Stimulated activated naive B cell treated with anti-CD40 and anti-IgM and Interleukin-4, amounts not matched to agents 10 μg/mL and 1 μg/mL and 100 μg/mL, for 72 hours (primary cell): Measurements from ENCODE around the gene CSNK1A1.
A peak's percentile ranks its signal among the peaks of the same experiment; 100 is the strongest.

Experiments
- ATAC-seq, 2 donors: fragments of 150-1000 bp; cut with Tn5 transposase; replicated peaks; 2 replicates each; pipeline ENCODE4 v1.10.0; 2021; ENCODE audit warnings: moderate library complexity in 1 of 2
- DNase-seq: peaks from one replicate; pipeline ENCODE4 v3.0.0; 2021
- H3K27ac Mint-ChIP-seq: one replicate; pipeline ENCODE4 v1.8.0; 2022; ENCODE audit warnings: mild to moderate bottlenecking, mixed read lengths
- H3K27me3 Mint-ChIP-seq, 2 donors: one replicate each; pipeline ENCODE4 v1.8.0; 2022; ENCODE audit warnings: mixed read lengths in 2 of 2
- H3K36me3 Mint-ChIP-seq, 2 donors: one replicate each; pipeline ENCODE4 v1.8.0; 2022; ENCODE audit warnings: mixed read lengths in 2 of 2, mild to moderate bottlenecking in 1 of 2
- H3K4me1 Mint-ChIP-seq, 2 donors: one replicate each; pipeline ENCODE4 v1.8.0; 2022; ENCODE audit warnings: mixed read lengths in 2 of 2, mild to moderate bottlenecking in 1 of 2
- H3K4me3 Mint-ChIP-seq, 2 donors: one replicate each; pipeline ENCODE4 v1.8.0; 2022; ENCODE audit warnings: mild to moderate bottlenecking in 2 of 2, mixed read lengths in 2 of 2, moderate library complexity in 1 of 2
- H3K9me3 Mint-ChIP-seq, 2 donors: one replicate each; pipeline ENCODE4 v1.8.0; 2022; ENCODE audit warnings: mixed read lengths in 2 of 2, mild to moderate bottlenecking in 1 of 2

Gene CSNK1A1

DNA sequence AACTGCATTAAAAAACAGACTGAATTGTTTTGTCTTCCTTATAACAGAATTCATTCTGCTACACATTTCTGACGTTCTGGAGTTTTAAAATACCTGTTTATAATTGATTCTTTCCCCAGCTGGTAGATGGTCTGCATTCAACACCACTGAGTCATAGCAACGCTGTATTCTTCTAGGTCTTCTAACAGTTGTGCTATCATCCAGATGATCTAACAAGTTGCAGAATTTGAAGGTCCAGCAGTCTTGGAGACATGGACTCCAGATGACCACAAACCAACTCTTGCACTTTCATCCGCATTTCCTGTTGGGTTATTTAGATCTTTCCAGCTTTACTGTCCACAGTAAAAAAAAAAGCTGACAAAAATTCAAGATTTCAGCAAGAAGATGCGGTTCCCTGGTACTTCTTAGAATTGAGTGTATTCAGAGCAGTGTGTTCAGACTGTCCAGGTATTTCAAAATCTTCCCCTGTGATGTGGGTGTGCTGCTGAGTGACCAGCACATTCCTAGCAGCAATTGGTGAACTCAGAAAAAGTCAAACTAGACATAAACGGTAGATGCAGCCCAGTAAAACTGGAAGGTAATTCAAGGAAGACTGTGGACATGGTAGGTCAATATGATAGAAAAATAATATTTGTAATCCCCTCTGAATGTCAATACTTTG, 50.2 kb downstream of the CSNK1A1 start:
- Mint-ChIP-seq H3K36me3 (peaks cover 3 to 23% of the 10 kb centered on the region in 2 donors), H3K9me3 (no peaks in the 10 kb centered on the region), H3K4me3 (no peak overlapping the region), H3K27ac (no peak overlapping the region), H3K4me1 (no peaks in the 10 kb centered on the region), H3K27me3 (no peaks in the 10 kb centered on the region)
- ATAC-seq, result no peak
- DNase-seq, result no peak

DNA sequence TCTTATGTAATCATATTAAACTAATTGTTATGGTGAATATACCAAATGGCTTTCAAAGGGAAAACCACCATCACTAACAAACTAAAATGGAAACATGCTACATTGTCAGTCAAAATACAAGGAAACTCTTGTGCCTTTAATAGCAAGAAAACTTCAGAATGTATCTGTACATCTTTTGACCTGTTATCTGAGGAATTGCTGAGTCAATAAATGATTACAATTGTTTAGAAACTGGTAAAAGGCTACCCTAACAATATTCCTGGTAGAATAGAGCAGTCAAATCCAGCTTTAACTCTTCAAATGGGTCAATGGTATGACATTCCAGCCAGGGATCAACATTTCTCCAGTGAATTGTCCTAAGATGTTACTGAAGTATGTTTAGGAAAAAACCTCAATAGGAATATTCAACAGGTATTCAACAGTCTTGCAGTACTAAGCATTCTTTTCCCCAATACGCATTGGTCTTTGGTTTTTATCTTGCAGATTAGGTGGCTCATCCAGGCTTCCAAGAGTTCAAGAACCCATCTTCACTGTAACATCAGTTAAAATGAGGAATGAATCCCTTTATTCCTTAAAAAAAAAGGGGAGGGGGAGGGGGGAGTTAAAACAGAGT, 52.4 kb downstream of the CSNK1A1 start:
- peaks cover 7 to 27% of the 10 kb centered on the region in 2 donors for H3K36me3 Mint-ChIP-seq
- H3K27ac Mint-ChIP-seq, result no peak overlapping the region
- no peak overlapping the region for H3K4me3 Mint-ChIP-seq
- no peaks in the 10 kb centered on the region for H3K27me3 Mint-ChIP-seq
- H3K9me3 Mint-ChIP-seq, result no peaks in the 10 kb centered on the region
- no peaks in the 10 kb centered on the region for H3K4me1 Mint-ChIP-seq
- ATAC-seq (no peak), DNase-seq (no peak)

DNA sequence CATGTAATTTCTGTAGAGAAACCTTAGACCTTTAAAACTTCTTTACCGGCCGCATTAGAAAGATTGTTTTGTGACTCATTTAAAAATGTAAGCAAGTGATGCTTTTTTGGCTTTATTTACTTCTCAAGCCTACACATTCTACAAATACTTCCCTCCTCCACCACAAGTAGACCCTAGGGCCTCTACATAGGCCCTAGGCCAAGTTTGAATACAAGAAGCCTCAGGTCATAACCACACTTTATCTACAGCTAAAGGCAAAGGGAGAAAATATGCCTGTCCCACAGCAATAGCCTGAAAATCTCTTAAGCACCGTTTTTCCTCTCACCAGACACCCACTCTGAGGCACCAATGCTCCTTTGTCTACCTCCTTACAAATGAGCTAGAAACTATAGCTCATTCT, 53.9 kb downstream of the CSNK1A1 start:
- Mint-ChIP-seq H3K9me3 (no peaks in the 10 kb centered on the region), H3K27ac (peak overlapping the region; percentile 52), H3K36me3 (peaks cover 10 to 29% of the 10 kb centered on the region in 2 donors), H3K4me3 (no peak overlapping the region), H3K4me1 (no peaks in the 10 kb centered on the region), H3K27me3 (no peaks in the 10 kb centered on the region)
- DNase-seq, result no peak
- ATAC-seq, result no peak

- Mint-ChIP-seq H3K4me3 (no peak overlapping the region), H3K9me3 (no peaks in the 10 kb centered on the region), H3K27ac (no peak overlapping the region), H3K27me3 (no peaks in the 10 kb centered on the region), H3K36me3 (peaks cover 10 to 29% of the 10 kb centered on the region in 2 donors), H3K4me1 (no peaks in the 10 kb centered on the region)
- ATAC-seq (no peak), DNase-seq (no peak)
Observed at GRCh38 chr5:149496917-149497316, 54.3 kb downstream of the CSNK1A1 start.

GRCh38 chr5:149496166-149496565, 55.1 kb downstream of the CSNK1A1 start:
- H3K4me1 Mint-ChIP-seq, result no peaks in the 10 kb centered on the region
- DNase-seq (no peak), ATAC-seq (no peak)
- H3K27me3 Mint-ChIP-seq, result no peaks in the 10 kb centered on the region
- H3K4me3 Mint-ChIP-seq, result no peak overlapping the region
- no peak overlapping the region for H3K27ac Mint-ChIP-seq
- peaks cover 9 to 27% of the 10 kb centered on the region in 2 donors for H3K36me3 Mint-ChIP-seq
- H3K9me3 Mint-ChIP-seq, result no peaks in the 10 kb centered on the region

- DNase-seq, result no peak
- Mint-ChIP-seq H3K9me3 (no peaks in the 10 kb centered on the region), H3K36me3 (peaks cover 7 to 22% of the 10 kb centered on the region in 2 donors), H3K27ac (no peak overlapping the region), H3K27me3 (no peaks in the 10 kb centered on the region), H3K4me3 (no peak overlapping the region), H3K4me1 (no peaks in the 10 kb centered on the region)
- ATAC-seq, result no peak
Observed at GRCh38 chr5:149495673-149496072, 55.6 kb downstream of the CSNK1A1 start.

GRCh38 chr5:149493316-149493715, 57.9 kb downstream of the CSNK1A1 start:
- ATAC-seq, result no peak
- no peaks in the 10 kb centered on the region for H3K4me1 Mint-ChIP-seq
- no peak overlapping the region for H3K27ac Mint-ChIP-seq
- H3K9me3 Mint-ChIP-seq, result no peaks in the 10 kb centered on the region
- peaks cover 7 to 20% of the 10 kb centered on the region in 2 donors for H3K36me3 Mint-ChIP-seq
- no peak overlapping the region for H3K4me3 Mint-ChIP-seq
- no peaks in the 10 kb centered on the region for H3K27me3 Mint-ChIP-seq
- no peak for DNase-seq

DNA sequence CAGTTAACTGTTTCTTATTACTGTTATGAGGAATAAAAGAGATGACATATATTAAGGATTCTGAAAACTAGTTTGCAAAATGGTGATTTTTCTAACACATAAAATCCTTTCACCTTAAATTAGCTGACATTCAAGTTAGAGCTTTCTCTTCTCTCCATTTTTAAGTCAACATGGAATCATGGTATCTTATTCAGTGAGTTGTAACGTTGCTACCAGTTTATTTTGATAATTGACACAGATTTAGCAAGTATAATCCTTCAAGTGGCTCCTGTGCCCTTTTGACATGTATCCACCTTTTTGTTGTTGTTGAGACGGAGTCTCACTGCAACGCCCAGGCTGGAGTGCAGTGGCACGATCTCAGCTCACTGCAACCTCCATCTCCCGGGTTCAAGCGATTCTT, 58.5 kb downstream of the CSNK1A1 start:
- ATAC-seq, result no peak

GRCh38 chr5:149490599-149491485, 60.4 kb downstream of the CSNK1A1 start:
- H3K4me1 Mint-ChIP-seq, result no peaks in the 10 kb centered on the region
- no peak overlapping the region for H3K4me3 Mint-ChIP-seq
- no peaks in the 10 kb centered on the region for H3K9me3 Mint-ChIP-seq
- peak overlapping the region; percentile 14 for H3K27ac Mint-ChIP-seq
- no peak for DNase-seq
- ATAC-seq, result no peak
- H3K36me3 Mint-ChIP-seq, result peaks cover 7 to 13% of the 10 kb centered on the region in 2 donors
- H3K27me3 Mint-ChIP-seq, result no peaks in the 10 kb centered on the region

More for the DNA sequence above, 58.5 kb downstream of the CSNK1A1 start:
- Mint-ChIP-seq H3K27me3 (no peaks in the 10 kb centered on the region), H3K27ac (no peak overlapping the region), H3K36me3 (peaks cover 7 to 19% of the 10 kb centered on the region in 2 donors), H3K9me3 (no peaks in the 10 kb centered on the region), H3K4me1 (no peaks in the 10 kb centered on the region), H3K4me3 (no peak overlapping the region)
- DNase-seq, result no peak

DNA sequence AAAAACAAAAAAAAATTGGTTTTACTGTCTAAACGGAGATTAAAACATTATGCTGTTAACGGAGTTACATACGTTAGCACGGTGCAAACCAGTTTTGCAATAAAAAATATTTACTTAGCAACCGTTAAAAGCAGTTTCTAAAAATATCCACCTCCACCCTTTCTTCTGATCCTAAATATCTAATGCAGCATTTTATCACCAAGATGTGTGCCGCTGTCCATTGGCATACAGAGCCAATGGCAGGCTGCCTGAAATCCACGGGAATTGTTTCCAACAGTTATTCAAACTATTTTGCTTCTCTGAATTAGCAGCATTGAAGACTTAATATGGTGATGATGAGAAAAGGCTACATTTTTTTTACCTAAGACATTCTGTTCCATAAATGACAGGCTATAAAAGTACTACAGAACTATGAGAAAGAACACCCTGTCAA, 61.6 kb downstream of the CSNK1A1 start:
- H3K27me3 Mint-ChIP-seq, result no peaks in the 10 kb centered on the region

DNA sequence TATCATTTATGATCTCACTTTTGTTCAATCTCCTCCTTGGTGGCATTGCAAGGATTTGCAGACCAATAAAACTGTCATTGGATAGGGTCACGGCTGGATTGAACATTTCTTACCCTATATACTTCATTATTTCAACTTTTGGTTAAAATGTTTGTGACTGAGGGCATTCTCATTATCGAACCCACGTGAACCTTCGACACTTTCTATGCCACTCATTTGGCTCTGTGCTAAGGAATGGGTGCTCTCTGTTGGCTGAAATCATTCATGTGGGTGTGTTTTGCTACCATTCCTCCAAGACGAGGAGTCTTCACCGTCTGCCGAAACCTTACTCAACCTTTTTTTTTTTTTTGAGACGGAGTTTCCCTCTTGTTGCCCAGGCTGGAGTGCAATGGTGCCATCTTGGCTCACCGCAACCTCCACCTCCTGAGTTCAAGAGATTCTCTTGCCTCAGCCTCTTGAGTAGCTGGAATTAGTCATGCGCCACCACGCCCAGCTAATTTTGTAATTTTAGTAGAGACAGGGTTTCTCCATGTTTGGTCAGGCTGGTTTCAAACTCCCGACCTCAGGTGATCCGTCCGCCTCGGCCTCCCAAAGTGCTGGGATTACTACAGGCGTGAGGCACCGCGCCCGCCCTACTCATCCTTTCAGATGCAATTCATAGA, 62.5 kb downstream of the CSNK1A1 start:
- H3K27ac Mint-ChIP-seq, result peak overlapping the region; percentile 9
- H3K4me3 Mint-ChIP-seq, result no peak overlapping the region
- ATAC-seq (no peak), DNase-seq (no peak)
- peaks cover 3 to 6% of the 10 kb centered on the region in 2 donors for H3K36me3 Mint-ChIP-seq
- no peaks in the 10 kb centered on the region for H3K9me3 Mint-ChIP-seq
- H3K4me1 Mint-ChIP-seq, result no peaks in the 10 kb centered on the region
- H3K27me3 Mint-ChIP-seq, result no peaks in the 10 kb centered on the region

More for the DNA sequence above, 61.6 kb downstream of the CSNK1A1 start:
- Mint-ChIP-seq H3K4me1 (no peaks in the 10 kb centered on the region), H3K27ac (no peak overlapping the region), H3K9me3 (no peaks in the 10 kb centered on the region), H3K4me3 (no peak overlapping the region), H3K36me3 (peaks cover 7 to 11% of the 10 kb centered on the region in 2 donors)
- no peak for ATAC-seq
- no peak for DNase-seq

DNA sequence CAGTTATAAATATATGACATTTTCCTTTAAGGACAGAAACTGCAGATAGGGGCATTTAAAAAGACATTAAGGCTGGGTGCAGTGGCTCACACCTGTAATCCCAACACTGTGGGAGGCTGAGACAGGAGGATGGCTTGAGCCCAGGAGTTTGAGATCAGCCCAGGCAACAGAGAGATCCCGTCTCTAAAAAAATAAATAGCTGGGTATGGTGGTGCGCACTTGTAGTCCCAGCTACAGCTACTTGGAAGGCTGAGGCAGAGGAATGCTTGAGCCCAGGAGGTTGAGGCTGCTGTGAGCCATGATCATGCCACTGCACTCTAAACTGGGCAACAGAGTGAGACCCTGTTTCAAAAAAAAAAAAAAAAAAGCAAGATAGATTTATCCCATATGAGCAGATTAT, 63.6 kb downstream of the CSNK1A1 start:
- no peak overlapping the region for H3K4me3 Mint-ChIP-seq
- ATAC-seq (no peak), DNase-seq (no peak)
- H3K36me3 Mint-ChIP-seq, result no peaks in the 10 kb centered on the region
- no peaks in the 10 kb centered on the region for H3K27me3 Mint-ChIP-seq
- H3K4me1 Mint-ChIP-seq, result no peaks in the 10 kb centered on the region
- no peaks in the 10 kb centered on the region for H3K9me3 Mint-ChIP-seq
- peak overlapping the region; percentile 47 for H3K27ac Mint-ChIP-seq

- no peak overlapping the region for H3K27ac Mint-ChIP-seq
- H3K4me1 Mint-ChIP-seq, result no peaks in the 10 kb centered on the region
- peaks cover 2% of the 10 kb centered on the region in 2 donors for H3K27me3 Mint-ChIP-seq
- no peak for ATAC-seq
- H3K9me3 Mint-ChIP-seq, result no peaks in the 10 kb centered on the region
- no peak for DNase-seq
- no peak overlapping the region for H3K4me3 Mint-ChIP-seq
- no peaks in the 10 kb centered on the region for H3K36me3 Mint-ChIP-seq
Observed at GRCh38 chr5:149486726-149487635, 64.3 kb downstream of the CSNK1A1 start.
